B cell (primary cell): ENCODE data around the gene AMPH. TPM values are rescaled to one million over a fixed set of nuclear protein-coding genes. Genes with fewer than 3 reads are reported as not detected.

Experiments used
- ATAC-seq: fragments of 200-7000 bp; cut with Tn5 transposase; one replicate; pipeline ENCODE4 v1.10.0; 2021; ENCODE audit warnings: low read depth, mild to moderate bottlenecking, moderate number of reproducible peaks, moderate library complexity
- CTCF ChIA-PET: fragments of 350-600 bp; sonication (Branson Sonifier 250); formaldehyde crosslinking; loops from one replicate; lab custom pipeline; 2021; ENCODE audit warnings: antibody characterized with exemption, inconsistent platforms; lab: Charles Lee
- POLR2A ChIA-PET: fragments of 350-600 bp; sonication (Branson Sonifier 250); formaldehyde crosslinking; loops from one replicate; lab custom pipeline; 2021; ENCODE audit warnings: antibody characterized with exemption; lab: Charles Lee
- DNase-seq: peaks from one replicate; pipeline ENCODE4 v3.0.0; 2013
- H2AFZ ChIP-seq: 2 replicates; pipeline ENCODE4 v1.6.1; 2012; ENCODE audit warnings: mild to moderate bottlenecking, low read depth, low read length; ENCODE audit not compliant: insufficient read depth, poor library complexity, severe bottlenecking
- H3K27ac ChIP-seq, 2 donors: 1 replicate in 1 of 2; 2 replicates in 1 of 2; pipeline ENCODE4 v1.5.1; 2012 to 2013; ENCODE audit warnings: low read length in 2 of 2, mild to moderate bottlenecking in 2 of 2, moderate library complexity in 1 of 2
- H3K27me3 ChIP-seq, 4 experiments: fragments of 200-600 bp in 1 of 4; sonication (generic) in 1 of 4; replicated peaks in 1 of 4; 1 replicate in 2 of 4; 2 replicates in 2 of 4; pipeline versions ENCODE4 v1.6.1 to v1.7.0; 2013 to 2016; ENCODE audit warnings: low read length in 3 of 4, mild to moderate bottlenecking in 2 of 4, mixed read lengths in 1 of 4, moderate library complexity in 1 of 4; ENCODE audit not compliant: insufficient read depth in 4 of 4, control insufficient read depth in 3 of 4; ENCODE audit errors: control extremely low read depth in 1 of 4
- H3K36me3 ChIP-seq, 2 experiments: replicated peaks in 1 of 2; 1 replicate in 1 of 2; 2 replicates in 1 of 2; pipeline versions ENCODE4 v1.6.1 to v1.7.1; 2013; ENCODE audit warnings: low read length in 1 of 2; ENCODE audit not compliant: insufficient read depth in 2 of 2, control insufficient read depth in 1 of 2; ENCODE audit errors: control extremely low read depth in 1 of 2, extremely low read depth in 1 of 2
- H3K4me1 ChIP-seq, 2 donors: fragments of 200-600 bp in 1 of 2; sonication (generic) in 1 of 2; 1 replicate in 1 of 2; 2 replicates in 1 of 2; pipeline versions ENCODE4 v1.5.1 to v1.6.1; 2013 to 2017; ENCODE audit warnings: low read length in 2 of 2; ENCODE audit not compliant: control insufficient read depth in 2 of 2, insufficient read depth in 2 of 2
- H3K4me2 ChIP-seq: replicated peaks from 2 replicates; pipeline ENCODE3; 2012; ENCODE audit warnings: mild to moderate bottlenecking, low read depth, low read length; ENCODE audit not compliant: poor library complexity, severe bottlenecking
- H3K4me3 ChIP-seq, 5 experiments: fragments of 200-600 bp in 1 of 5; sonication (generic) in 1 of 5; 1 replicate in 3 of 5; 2 replicates in 2 of 5; pipeline versions ENCODE4 v1.5.1 to v1.7.0; 2011 to 2016; ENCODE audit warnings: low read length in 4 of 5, mild to moderate bottlenecking in 4 of 5, low read depth in 2 of 5, control low read depth in 1 of 5, moderate library complexity in 1 of 5; ENCODE audit not compliant: insufficient read depth in 1 of 5; ENCODE audit errors: control extremely low read depth in 1 of 5, extremely low read depth in 1 of 5
- H3K79me2 ChIP-seq: fragments of 200-600 bp; sonication (generic); one replicate; pipeline ENCODE4 v1.6.0; 2016; ENCODE audit warnings: low read length; ENCODE audit not compliant: control insufficient read depth, insufficient read depth
- H3K9ac ChIP-seq: fragments of 200-600 bp; sonication (generic); 2 replicates; pipeline ENCODE4 v1.6.1; 2017; ENCODE audit warnings: mild to moderate bottlenecking, low read length, moderate library complexity
- H3K9me3 ChIP-seq, 3 donors: one replicate each; pipeline versions ENCODE4 v1.6.1 to v1.7.1; 2013; ENCODE audit warnings: low read length in 2 of 3; ENCODE audit not compliant: control insufficient read depth in 2 of 3, insufficient read depth in 1 of 3; ENCODE audit errors: control extremely low read depth in 1 of 3
- H4K20me1 ChIP-seq: 2 replicates; pipeline ENCODE4 v1.6.0; 2012; ENCODE audit warnings: mild to moderate bottlenecking, low read length; ENCODE audit not compliant: insufficient read depth, control insufficient read depth, poor library complexity, severe bottlenecking
- H3K27ac Mint-ChIP-seq: one replicate; pipeline ENCODE4 v1.8.0; 2021; ENCODE audit warnings: mixed read lengths
- H3K27me3 Mint-ChIP-seq: one replicate; pipeline ENCODE4 v1.8.0; 2021; ENCODE audit warnings: mixed read lengths
- H3K4me1 Mint-ChIP-seq: one replicate; pipeline ENCODE4 v1.8.0; 2021; ENCODE audit warnings: mixed read lengths
- H3K4me3 Mint-ChIP-seq: one replicate; pipeline ENCODE4 v1.8.0; 2021; ENCODE audit warnings: mixed read lengths
- H3K9me3 Mint-ChIP-seq: one replicate; pipeline ENCODE4 v1.8.0; 2022; ENCODE audit warnings: mixed read lengths; ENCODE audit not compliant: insufficient read depth
- CTCF ChIP-seq: fragments of 200-600 bp; IDR thresholded peaks from one replicate; pipeline ENCODE4 v1.8.0; 2022; ENCODE audit warnings: antibody characterized with exemption, mild to moderate bottlenecking
- EZH2 ChIP-seq: IDR thresholded peaks from 2 replicates; pipeline ENCODE4 v1.6.1; 2012; ENCODE audit warnings: borderline replicate concordance, low read depth, mild to moderate bottlenecking, moderate library complexity, low read length; ENCODE audit not compliant: insufficient read depth, poor library complexity, severe bottlenecking
- WGBS: methylation state at CpG from one replicate; pipeline ENCODE4 v1.1.5; 2013; ENCODE audit warnings: missing lambda C conversion rate; ENCODE audit not compliant: insufficient coverage; 5-methylcytosine and 5-hydroxymethylcytosine counted together
- intact Hi-C: fragments of 100-400 bp; cut with micrococcal nuclease; formaldehyde crosslinking; loops from one replicate; pipeline ENCODE4 v1.10.0; 2022
- polyA plus RNA-seq: library from polyadenylated mRNA; depleted of rRNA; stranded (reverse); fragments of >200 nt; gene quantifications from 2 replicates; pipeline ENCODE4 v1.2.3, GENCODE V29; 2012
- total RNA-seq, 2 donors: library from RNA; stranded (reverse); fragments of 120-200 nt in 1 of 2; gene quantifications; 1 replicate in 1 of 2; 2 replicates in 1 of 2; pipeline versions ENCODE4 v1.2.3 to v1.2.4, GENCODE V29; 2013 to 2022

AMPH gene
- total and polyA plus RNA-seq, 2 donors (not counting 1 experiment from before 2014, with no cell fraction given), result not detected

GRCh38 chr7:38542156-38542555 lies 89.0 kb downstream of the AMPH start:
- Histone ChIP-seq H3K79me2 (no peaks in the 10 kb centered on the region), H2AFZ (no peak overlapping the region), H3K27me3 (peaks cover 0 to 3% (median under 1%) of the 10 kb centered on the region in 4 experiments), H4K20me1 (no peaks in the 10 kb centered on the region), H3K4me2 (no peak overlapping the region), H3K9me3 (no peaks in the 10 kb centered on the region), H3K4me1 (no peaks in the 10 kb centered on the region), H3K4me3 (no peak overlapping the region), H3K27ac (no peak overlapping the region), H3K36me3 (no peaks in the 10 kb centered on the region), H3K9ac (no peak overlapping the region)
- Mint-ChIP-seq H3K4me1 (no peaks in the 10 kb centered on the region), H3K4me3 (no peak overlapping the region), H3K27ac (no peak overlapping the region), H3K9me3 (no peaks in the 10 kb centered on the region), H3K27me3 (peaks cover 6% of the 10 kb centered on the region)
- TF ChIP-seq CTCF, result no peak
- no peak for TF ChIP-seq EZH2
- no peak for DNase-seq
- 72% methylated on average over 2 of the region's 2 CpGs for WGBS
- ChIA-PET CTCF (no interaction called here), POLR2A (no interaction called here)
- no peak for ATAC-seq
- intact Hi-C loops, result loop anchor here (5.0 kb wide), 1 partner anchor 145 kb away; no protein-coding TSS in a partner anchor

- Histone ChIP-seq H3K4me2 (no peak overlapping the region), H3K27me3 (peaks cover 0 to 3% (median under 1%) of the 10 kb centered on the region in 4 experiments), H3K36me3 (no peaks in the 10 kb centered on the region), H4K20me1 (no peaks in the 10 kb centered on the region), H3K9ac (no peak overlapping the region), H2AFZ (no peak overlapping the region), H3K9me3 (no peaks in the 10 kb centered on the region), H3K4me1 (no peaks in the 10 kb centered on the region), H3K27ac (no peak overlapping the region), H3K79me2 (no peaks in the 10 kb centered on the region), H3K4me3 (no peak overlapping the region)
- no peak for DNase-seq
- H3K4me1 Mint-ChIP-seq, result no peaks in the 10 kb centered on the region
- ChIA-PET POLR2A (no interaction called here), CTCF (no interaction called here)
- 83% methylated on average over 2 of the region's 3 CpGs for WGBS
- ATAC-seq, result no peak
- TF ChIP-seq CTCF (no peak), EZH2 (no peak)
- H3K9me3 Mint-ChIP-seq, result no peaks in the 10 kb centered on the region
- no peak overlapping the region for H3K4me3 Mint-ChIP-seq
- H3K27ac Mint-ChIP-seq, result no peak overlapping the region
- intact Hi-C loops, result loop anchor here (5.0 kb wide), 1 partner anchor 144 kb away; no protein-coding TSS in a partner anchor
- H3K27me3 Mint-ChIP-seq, result peaks cover 3% of the 10 kb centered on the region
Observed at GRCh38 chr7:38541440-38541839, 89.7 kb downstream of the AMPH start.
